DND-41 (cell line): ENCODE results near the gene BCAS3.

Experiments used
- ATAC-seq: fragments of 200-7000 bp; cut with Tn5 transposase; 3 replicates; pipeline ENCODE4 v1.9.1; 2021; ENCODE audit warnings: low read depth; ENCODE audit not compliant: insufficient read depth
- DNase-seq: peaks from one replicate; pipeline ENCODE4 v3.0.0-alpha.2; 2020
- H2AFZ ChIP-seq: 2 replicates; pipeline ENCODE4 v1.6.0; 2012; ENCODE audit warnings: low read depth, low read length
- H3K27ac ChIP-seq: 2 replicates; pipeline ENCODE4 v1.5.1; 2012; ENCODE audit warnings: low read length, inconsistent platforms
- H3K27me3 ChIP-seq: fragments of 200-600 bp; sonication (generic); 2 replicates; pipeline ENCODE4 v1.6.0; 2012; ENCODE audit warnings: low read length, mild to moderate bottlenecking, inconsistent platforms; ENCODE audit not compliant: insufficient read depth, poor library complexity
- H3K36me3 ChIP-seq: 2 replicates; pipeline ENCODE4 v1.5.1; 2012; ENCODE audit warnings: low read length, inconsistent platforms; ENCODE audit not compliant: insufficient read depth
- H3K4me1 ChIP-seq: 2 replicates; pipeline ENCODE4 v1.5.1; 2012; ENCODE audit warnings: mild to moderate bottlenecking, low read length; ENCODE audit not compliant: insufficient read depth
- H3K4me2 ChIP-seq: 2 replicates; pipeline ENCODE4 v1.6.0; 2012; ENCODE audit warnings: mild to moderate bottlenecking, moderate library complexity, low read length, inconsistent platforms; ENCODE audit not compliant: insufficient read depth
- H3K4me3 ChIP-seq, 2 experiments: fragments of 200-600 bp in 1 of 2; shearing (Covaris generic) in 1 of 2; 2 replicates each; pipeline ENCODE4 v1.5.1; 2012 to 2016; ENCODE audit warnings: inconsistent platforms in 2 of 2, low read length in 2 of 2, mild to moderate bottlenecking in 2 of 2, low read depth in 1 of 2, moderate library complexity in 1 of 2
- H3K79me2 ChIP-seq: 2 replicates; pipeline ENCODE4 v1.6.0; 2012; ENCODE audit warnings: low read length, inconsistent platforms; ENCODE audit not compliant: insufficient read depth
- H3K9ac ChIP-seq: 2 replicates; pipeline ENCODE4 v1.6.0; 2012; ENCODE audit warnings: low read depth, mild to moderate bottlenecking, inconsistent platforms, low read length, moderate library complexity
- H3K9me3 ChIP-seq: 2 replicates; pipeline ENCODE4 v1.5.1; 2012; ENCODE audit warnings: low read length, moderate library complexity, mild to moderate bottlenecking, inconsistent platforms; ENCODE audit not compliant: insufficient read depth, severe bottlenecking
- H4K20me1 ChIP-seq: 2 replicates; pipeline ENCODE4 v1.6.0; 2012; ENCODE audit warnings: low read length; ENCODE audit not compliant: insufficient read depth
- CTCF ChIP-seq: IDR thresholded peaks from 2 replicates; pipeline ENCODE4 v1.5.1; 2012; ENCODE audit warnings: borderline replicate concordance, low read length, moderate library complexity, mild to moderate bottlenecking; ENCODE audit not compliant: poor library complexity, severe bottlenecking; ENCODE audit errors: extremely low read depth
- EZH2 ChIP-seq: IDR thresholded peaks from 3 replicates; pipeline ENCODE4 v1.6.1; 2012; ENCODE audit warnings: borderline replicate concordance, low read depth, mild to moderate bottlenecking, moderate library complexity, low read length, inconsistent platforms; ENCODE audit not compliant: severe bottlenecking

Gene BCAS3

GRCh38 chr17:60817192-60817591, 139.5 kb downstream of the BCAS3 start:
- H4K20me1 ChIP-seq, result no peaks in the 10 kb centered on the region
- DNase-seq (no peak), ATAC-seq (no peak)
- H3K27me3 ChIP-seq, result no peaks in the 10 kb centered on the region
- H3K9ac ChIP-seq, result no peak overlapping the region
- H3K4me1 ChIP-seq, result no peaks in the 10 kb centered on the region
- no peaks in the 10 kb centered on the region for H3K36me3 ChIP-seq
- H3K4me2 ChIP-seq, result no peak overlapping the region
- H2AFZ ChIP-seq, result no peak overlapping the region
- no peak overlapping the region for H3K4me3 ChIP-seq
- H3K9me3 ChIP-seq, result no peaks in the 10 kb centered on the region
- no peak overlapping the region for H3K27ac ChIP-seq
- H3K79me2 ChIP-seq, result no peaks in the 10 kb centered on the region
- no peak for TF ChIP-seq EZH2
- no peak for TF ChIP-seq CTCF

- H3K4me3 ChIP-seq, result no peak overlapping the region
- H3K79me2 ChIP-seq, result no peaks in the 10 kb centered on the region
- TF ChIP-seq CTCF, result no peak
- TF ChIP-seq EZH2, result no peak
- H2AFZ ChIP-seq, result no peak overlapping the region
- no peaks in the 10 kb centered on the region for H3K4me1 ChIP-seq
- no peak overlapping the region for H3K4me2 ChIP-seq
- no peaks in the 10 kb centered on the region for H3K9me3 ChIP-seq
- H3K36me3 ChIP-seq, result no peaks in the 10 kb centered on the region
- H3K27me3 ChIP-seq, result no peaks in the 10 kb centered on the region
- DNase-seq (no peak), ATAC-seq (no peak)
- no peaks in the 10 kb centered on the region for H4K20me1 ChIP-seq
- no peak overlapping the region for H3K27ac ChIP-seq
- no peak overlapping the region for H3K9ac ChIP-seq
These were observed 141.9 kb downstream of the BCAS3 start for GRCh38 chr17:60819447-60820130.

GRCh38 chr17:60823515-60823914, 145.9 kb downstream of the BCAS3 start:
- Histone ChIP-seq H3K79me2 (no peaks in the 10 kb centered on the region), H3K27ac (no peak overlapping the region), H4K20me1 (no peaks in the 10 kb centered on the region), H3K4me3 (no peak overlapping the region), H2AFZ (no peak overlapping the region), H3K4me1 (no peaks in the 10 kb centered on the region), H3K4me2 (no peak overlapping the region), H3K36me3 (no peaks in the 10 kb centered on the region), H3K9me3 (no peaks in the 10 kb centered on the region), H3K27me3 (no peaks in the 10 kb centered on the region), H3K9ac (no peak overlapping the region)
- ATAC-seq, result no peak
- no peak for DNase-seq
- TF ChIP-seq EZH2, result no peak
- TF ChIP-seq CTCF, result no peak

- H3K4me3 ChIP-seq, result no peak overlapping the region
- no peaks in the 10 kb centered on the region for H4K20me1 ChIP-seq
These were observed 147.7 kb downstream of the BCAS3 start for GRCh38 chr17:60825351-60825750.

More at GRCh38 chr17:60825351-60825750, 147.7 kb downstream of the BCAS3 start:
- H3K27ac ChIP-seq, result no peak overlapping the region
- H3K79me2 ChIP-seq, result no peaks in the 10 kb centered on the region
- H2AFZ ChIP-seq, result no peak overlapping the region
- no peaks in the 10 kb centered on the region for H3K27me3 ChIP-seq
- TF ChIP-seq EZH2 (no peak), CTCF (no peak)
- H3K4me1 ChIP-seq, result no peaks in the 10 kb centered on the region
- H3K36me3 ChIP-seq, result no peaks in the 10 kb centered on the region
- DNase-seq, result no peak
- ATAC-seq, result no peak
- H3K9me3 ChIP-seq, result no peaks in the 10 kb centered on the region
- H3K4me2 ChIP-seq, result no peak overlapping the region
- no peak overlapping the region for H3K9ac ChIP-seq
